Mononuclear cell (primary cell): ENCODE measurements around the gene ZNF519. TPM values are rescaled to one million over a fixed set of nuclear protein-coding genes. Genes with fewer than 3 reads are reported as not detected.
"Not testable (repeated sequence)": the region's sequence is repeated elsewhere in the genome, so short reads cannot be mapped to it uniquely, and the experiment has no call there.

ENCODE experiments used
- H3K27me3 ChIP-seq: 2 replicates; pipeline ENCODE4 v1.6.0; 2011; ENCODE audit warnings: low read length, control low read depth; ENCODE audit not compliant: insufficient read depth
- H3K4me1 ChIP-seq: 2 replicates; pipeline ENCODE4 v1.5.1; 2011; ENCODE audit warnings: mild to moderate bottlenecking, low read length, control low read depth; ENCODE audit not compliant: insufficient read depth
- H3K4me3 ChIP-seq: 2 replicates; pipeline ENCODE4 v1.5.1; 2011; ENCODE audit warnings: mild to moderate bottlenecking, low read length, moderate library complexity
- H3K9me3 ChIP-seq: 2 replicates; pipeline ENCODE4 v1.5.1; 2011; ENCODE audit warnings: low read depth, mild to moderate bottlenecking, control low read depth, low read length
- total RNA-seq: library from RNA; depleted of rRNA; stranded (reverse); fragments of >200 nt; gene quantifications from one replicate; pipeline ENCODE4 v1.2.3, GENCODE V29; 2012

The ZNF519 gene
- total RNA-seq, 1 donor: 6.9 TPM

DNA sequence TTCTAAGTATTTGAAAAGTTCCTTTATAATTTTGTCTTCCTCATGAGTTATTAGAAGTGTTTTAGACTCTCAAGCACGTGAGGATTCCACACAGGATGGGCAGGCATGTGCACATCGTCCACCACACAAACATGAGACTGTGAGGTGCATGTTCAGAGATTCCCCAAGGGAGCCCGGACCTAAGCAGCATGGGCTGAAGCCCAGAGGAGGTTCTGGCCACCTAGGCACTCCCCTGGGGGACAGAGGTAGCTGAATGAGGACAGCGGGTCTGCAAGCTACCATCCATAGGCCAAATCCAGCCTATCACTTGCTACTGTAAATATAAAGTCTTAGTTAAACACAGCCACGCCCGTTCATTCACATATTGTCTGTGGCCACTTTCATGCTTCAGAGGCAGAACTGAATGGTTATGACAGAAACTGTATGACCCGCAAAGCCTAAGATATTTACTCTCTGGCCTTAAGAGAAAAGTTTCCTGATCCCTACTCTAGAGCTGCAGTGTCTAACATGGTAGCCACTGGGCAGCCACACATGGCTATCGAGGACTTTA lies 19.4 kb upstream of the ZNF519 start:
- not testable (repeated sequence) for H3K9me3 ChIP-seq, H3K27me3 ChIP-seq, H3K4me3 ChIP-seq, H3K4me1 ChIP-seq

DNA sequence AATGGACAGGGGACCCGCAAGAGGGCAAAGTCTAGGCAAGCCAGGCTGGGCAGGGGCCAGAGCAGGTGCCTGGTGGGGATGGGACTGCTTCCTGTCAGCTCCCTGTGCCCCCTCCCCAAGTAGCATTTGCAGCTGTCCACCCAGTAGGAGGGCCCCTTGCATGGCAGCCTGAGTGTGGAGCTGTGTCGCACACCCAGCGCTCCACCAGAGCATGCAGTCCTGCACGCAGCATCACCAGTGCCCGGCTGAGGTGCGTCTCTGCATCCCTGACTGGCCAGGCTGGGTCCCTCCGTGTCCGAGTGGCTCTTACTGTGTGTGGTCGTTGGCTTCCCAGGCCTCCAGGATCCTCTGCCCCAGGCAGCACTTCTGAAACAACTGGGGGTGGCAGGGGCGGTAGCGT lies 18.5 kb upstream of the ZNF519 start:
- not testable (repeated sequence) for H3K4me3 ChIP-seq, H3K27me3 ChIP-seq, H3K4me1 ChIP-seq, H3K9me3 ChIP-seq

DNA sequence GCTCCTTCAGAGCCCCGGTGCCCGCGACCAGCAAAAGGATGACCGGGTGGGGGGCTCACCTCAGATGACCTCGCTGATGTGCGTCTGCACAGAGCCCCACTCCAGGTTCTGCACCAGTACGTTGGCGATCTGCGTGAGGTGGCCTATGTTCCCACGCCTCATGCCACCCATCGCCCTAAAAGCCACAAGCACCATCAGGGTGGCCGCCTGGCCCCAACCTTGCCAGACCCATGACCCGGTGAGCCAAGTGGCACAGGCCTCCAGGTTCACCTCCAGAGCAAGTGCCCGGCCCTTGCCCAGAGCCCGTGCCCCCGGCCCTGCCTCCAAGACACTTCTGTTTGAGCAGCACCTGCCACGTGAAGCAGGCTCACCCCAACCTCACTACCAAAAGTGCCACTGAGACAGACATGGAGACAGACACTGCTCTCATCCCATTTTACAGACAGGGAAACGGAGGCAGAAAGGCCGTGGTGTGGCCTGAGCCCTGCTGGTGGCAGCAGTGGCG lies 17.7 kb upstream of the ZNF519 start:
- not testable (repeated sequence) for H3K9me3 ChIP-seq, H3K4me1 ChIP-seq, H3K4me3 ChIP-seq, H3K27me3 ChIP-seq

DNA sequence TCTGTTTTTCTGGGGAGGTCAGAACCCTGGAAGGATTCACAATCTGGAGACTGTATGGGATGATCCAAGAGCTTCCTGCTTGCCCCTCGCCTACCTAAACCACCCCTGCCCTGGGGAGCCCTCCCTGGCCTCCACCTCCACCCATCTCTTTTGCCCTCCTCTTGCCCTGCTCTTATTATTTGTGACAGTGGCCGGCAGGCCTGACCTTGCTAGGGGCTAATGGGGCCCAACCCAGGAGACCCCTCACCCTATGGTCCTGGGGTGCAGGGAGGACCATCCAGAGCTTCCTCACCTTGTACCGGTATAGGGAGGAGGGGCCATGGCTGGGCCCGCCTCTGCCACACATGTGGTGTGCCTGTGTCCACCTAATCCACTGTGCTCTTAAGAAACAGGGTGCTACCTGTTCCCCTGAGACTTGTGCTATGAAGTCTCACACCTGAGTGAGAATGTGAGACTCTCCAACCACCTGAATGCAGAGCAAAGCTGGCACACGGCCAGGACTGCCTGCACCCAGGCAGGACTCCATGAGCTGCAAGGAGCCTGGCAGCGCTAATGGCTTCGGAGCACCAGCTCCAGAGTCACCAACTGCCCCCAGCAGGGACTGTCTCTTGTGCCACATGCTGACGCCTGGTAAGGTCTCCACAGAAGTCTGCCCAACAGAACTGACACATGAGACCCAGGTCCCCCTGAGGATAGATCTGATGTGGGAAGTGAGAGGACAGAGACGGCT lies 17.1 kb upstream of the ZNF519 start:
- H3K4me3 ChIP-seq, H3K27me3 ChIP-seq, H3K4me1 ChIP-seq, H3K9me3 ChIP-seq: not testable (repeated sequence)

DNA sequence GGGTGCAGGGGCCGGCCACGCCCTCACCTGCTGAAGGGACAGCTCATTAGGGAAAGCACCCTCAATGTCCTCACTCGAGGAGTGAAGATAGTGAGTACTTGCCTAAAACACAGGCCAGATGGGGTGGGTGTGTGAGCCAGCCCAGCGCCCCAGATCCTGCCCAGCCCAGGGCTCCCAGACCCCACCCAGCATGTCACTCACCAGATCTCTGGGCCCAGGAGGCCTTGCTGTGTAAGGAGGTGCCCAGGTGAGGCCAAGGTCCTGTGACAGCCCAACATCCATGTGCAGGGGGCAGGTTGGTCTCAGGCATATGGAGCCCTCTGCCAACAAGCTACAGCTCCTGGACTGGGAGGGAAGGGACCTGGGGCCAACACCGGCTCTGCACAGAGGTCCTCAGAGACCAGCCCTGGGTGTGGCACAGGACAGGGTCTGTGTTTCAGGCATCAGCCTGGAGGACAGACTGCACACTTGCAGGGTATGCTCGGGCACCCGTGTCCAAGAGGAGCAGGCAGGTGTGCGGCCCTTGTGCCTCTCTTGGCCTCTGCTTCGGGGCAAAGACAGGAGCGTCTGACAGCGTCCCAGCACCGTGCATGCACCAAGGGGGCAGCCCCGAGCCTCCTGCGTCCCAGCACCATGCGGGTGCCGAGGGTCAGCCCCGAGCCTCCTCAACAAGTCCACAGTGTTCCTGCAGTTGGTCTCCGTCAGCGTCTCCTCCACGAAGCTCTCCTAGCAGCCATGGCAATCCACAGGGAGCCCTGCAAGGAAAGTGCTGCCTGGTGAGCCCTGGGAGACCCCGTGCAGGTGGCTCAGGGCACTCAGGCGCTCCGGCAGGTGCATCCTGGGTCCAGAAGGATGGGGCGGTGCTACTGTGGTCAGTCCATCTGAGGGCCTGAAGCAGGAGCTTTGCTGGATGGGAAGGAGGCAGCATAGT lies 16.0 kb upstream of the ZNF519 start:
- H3K9me3 ChIP-seq, H3K4me1 ChIP-seq, H3K27me3 ChIP-seq, H3K4me3 ChIP-seq: not testable (repeated sequence)

DNA sequence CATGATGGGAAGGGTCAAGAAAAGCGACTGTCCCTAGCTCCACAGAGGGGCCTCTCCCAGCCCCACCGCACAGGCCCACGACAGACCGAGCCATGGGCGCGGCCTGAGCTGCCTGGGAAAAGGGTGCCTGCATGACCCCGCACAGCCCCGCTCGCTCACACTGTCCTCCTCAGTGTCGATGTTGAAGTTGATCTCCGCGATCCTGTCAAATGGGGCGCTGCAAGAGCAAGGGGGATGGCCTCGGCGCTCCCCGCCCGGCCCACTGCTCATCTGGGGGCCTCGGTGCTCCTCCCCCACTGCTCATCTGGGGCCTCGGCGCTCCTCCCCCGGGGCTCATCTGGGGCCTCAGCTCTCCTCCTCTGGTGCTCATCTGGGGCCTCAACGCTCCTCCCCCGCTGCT lies 14.5 kb upstream of the ZNF519 start:
- H3K9me3 ChIP-seq, H3K4me1 ChIP-seq: not testable (repeated sequence)

DNA sequence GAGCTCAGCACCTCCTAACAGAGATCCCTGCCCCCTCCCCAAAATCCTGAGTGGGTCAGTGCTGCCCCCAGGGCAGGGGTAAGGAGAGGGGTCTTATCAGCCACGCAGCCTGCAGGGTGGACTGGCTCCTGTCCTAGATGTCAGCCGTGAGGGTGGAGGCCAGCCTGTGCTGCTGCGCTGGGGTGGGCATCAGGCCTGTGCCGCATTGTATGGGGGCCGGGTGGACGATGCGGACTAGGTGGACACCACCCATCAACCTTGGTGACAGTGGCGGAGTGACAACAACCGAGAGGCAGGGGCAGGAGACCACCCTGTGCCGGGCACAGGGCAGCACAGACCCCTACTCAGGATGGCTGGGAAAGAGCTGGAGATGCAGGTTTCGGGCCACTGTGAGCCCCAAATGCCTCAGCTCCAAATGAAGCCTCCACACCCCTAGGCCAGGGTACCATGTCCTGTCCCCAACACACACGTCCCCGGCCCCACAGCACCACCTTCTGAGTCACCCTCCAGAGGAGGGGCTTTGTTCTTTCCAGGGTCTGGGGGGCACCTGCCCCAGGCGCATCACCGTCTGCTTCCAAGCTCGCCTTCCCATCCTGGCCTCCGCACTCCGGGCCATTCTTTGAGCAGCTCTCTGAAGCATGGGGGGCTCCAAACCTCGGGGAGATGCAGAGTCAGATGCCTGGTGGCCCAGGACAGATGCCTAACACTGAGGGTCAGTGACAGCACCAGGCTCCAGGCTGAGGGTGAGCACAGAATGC lies 13.5 kb upstream of the ZNF519 start:
- not testable (repeated sequence) for H3K9me3 ChIP-seq, H3K4me3 ChIP-seq, H3K4me1 ChIP-seq, H3K27me3 ChIP-seq

More for the DNA sequence above, 14.5 kb upstream of the ZNF519 start:
- not testable (repeated sequence) for H3K27me3 ChIP-seq, H3K4me3 ChIP-seq

DNA sequence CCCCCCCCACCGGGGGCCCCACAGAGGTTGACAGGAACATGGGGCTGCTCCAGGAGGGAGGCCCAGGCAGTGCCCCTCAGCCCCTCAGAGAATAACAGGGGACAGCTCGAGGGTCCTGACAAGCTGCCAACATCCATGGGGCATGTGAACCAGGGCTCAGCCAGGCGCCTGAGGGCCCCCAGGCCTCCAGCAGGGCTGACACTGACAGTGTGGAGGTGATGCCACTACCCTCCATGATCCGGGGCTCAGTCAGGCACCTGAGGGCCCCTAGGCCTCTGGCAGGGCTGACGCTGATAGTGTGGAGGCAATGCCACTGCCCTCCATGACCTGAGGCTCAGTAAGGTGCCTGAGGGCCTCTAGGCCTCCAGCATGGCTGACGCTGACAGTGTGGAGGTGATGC lies 12.8 kb upstream of the ZNF519 start:
- H3K4me1 ChIP-seq, H3K9me3 ChIP-seq, H3K4me3 ChIP-seq, H3K27me3 ChIP-seq: not testable (repeated sequence)

DNA sequence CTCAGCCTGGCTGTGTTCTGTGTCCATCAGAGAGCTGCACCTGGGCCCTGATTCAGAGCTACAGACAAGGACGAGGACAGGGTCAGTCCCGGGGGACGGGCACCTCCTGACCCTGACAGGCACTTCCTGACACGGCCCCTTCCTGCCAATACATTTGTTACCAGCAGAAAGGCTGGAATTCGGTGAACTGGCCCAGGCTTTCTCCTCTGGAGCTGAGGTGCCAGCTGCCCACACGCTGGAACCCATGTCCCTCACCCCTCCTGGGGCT lies 12.3 kb upstream of the ZNF519 start:
- H3K4me1 ChIP-seq: no peaks in the 10 kb centered on the region
- no peak overlapping the region for H3K4me3 ChIP-seq
- no peaks in the 10 kb centered on the region for H3K27me3 ChIP-seq
- no peaks in the 10 kb centered on the region for H3K9me3 ChIP-seq

DNA sequence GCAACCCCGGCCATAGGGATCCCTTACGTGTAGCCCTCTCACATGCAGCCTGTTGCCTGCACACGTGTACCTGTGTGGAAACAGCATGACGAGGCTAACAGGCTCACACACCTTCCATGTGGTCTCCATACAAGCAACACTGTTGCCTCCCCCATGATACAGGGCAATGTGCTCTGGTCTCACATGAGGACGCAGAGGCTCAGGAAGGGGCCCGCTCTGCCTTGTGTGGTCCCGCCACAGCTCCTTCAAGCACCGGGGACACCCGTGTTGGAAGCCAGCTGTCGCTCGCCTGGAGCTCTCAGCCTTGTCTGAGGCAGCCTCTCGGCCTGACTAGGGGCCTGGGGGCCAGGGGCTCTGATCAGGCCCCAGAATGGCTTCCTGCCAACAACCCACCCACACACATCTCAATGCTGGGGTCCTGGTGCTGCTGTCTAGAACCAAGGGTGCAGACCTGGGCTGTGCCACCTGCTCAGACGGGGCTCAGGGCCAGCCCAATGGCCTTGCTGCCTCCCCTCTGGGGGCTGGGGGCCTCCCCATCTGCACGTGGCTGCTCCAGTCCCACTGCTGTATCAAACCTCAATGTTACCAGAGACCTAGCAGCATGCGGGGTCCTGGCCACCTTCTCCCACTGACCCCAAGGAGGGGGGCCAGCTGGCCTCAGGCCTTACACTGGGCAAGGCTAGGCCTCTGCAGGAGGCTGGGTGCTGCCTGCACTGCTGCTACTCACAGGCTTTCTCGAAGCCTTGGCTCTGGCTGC lies 11.8 kb upstream of the ZNF519 start:
- H3K4me1 ChIP-seq, H3K4me3 ChIP-seq, H3K9me3 ChIP-seq, H3K27me3 ChIP-seq: not testable (repeated sequence)

DNA sequence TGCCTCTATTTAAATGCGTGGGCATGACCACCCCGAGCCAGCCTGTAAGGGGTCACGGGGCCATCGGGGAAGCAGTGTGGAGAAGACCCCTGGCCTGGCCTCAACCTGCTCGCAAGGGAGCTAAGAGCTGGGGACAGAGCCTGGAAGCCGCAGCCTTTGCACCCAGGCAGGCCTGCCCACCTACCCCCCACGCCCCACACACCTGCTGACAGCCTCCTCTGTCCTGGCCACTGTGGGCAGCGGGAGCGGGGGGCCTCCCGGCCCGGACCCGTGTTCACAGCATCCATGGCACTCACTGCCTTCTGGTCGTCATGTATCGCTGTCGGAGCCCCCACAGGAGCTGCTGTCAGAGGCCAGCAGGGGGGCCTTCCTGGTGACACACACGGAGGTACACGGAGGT lies 11.2 kb upstream of the ZNF519 start:
- not testable (repeated sequence) for H3K4me1 ChIP-seq, H3K4me3 ChIP-seq, H3K9me3 ChIP-seq, H3K27me3 ChIP-seq

DNA sequence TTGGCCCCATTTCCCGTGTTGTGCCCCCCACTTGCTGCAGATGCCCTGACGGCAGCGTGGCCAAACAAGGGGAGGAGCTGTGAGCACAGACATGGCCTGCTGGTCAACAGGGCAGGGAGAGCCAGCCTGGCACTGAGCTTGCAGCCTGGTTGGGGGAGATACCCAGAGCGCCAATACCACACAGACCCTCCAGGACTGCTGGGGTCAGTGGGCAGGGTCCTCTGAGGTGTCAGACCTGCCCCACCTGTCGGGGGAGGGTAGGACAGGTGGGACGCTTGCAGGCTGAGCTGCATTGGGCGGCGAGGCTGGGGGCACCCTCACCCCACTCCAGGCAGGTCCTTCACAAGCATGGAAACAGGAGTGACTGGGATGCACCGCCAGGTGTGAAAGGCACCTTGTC lies 9.9 kb upstream of the ZNF519 start:
- not testable (repeated sequence) for H3K9me3 ChIP-seq, H3K27me3 ChIP-seq, H3K4me1 ChIP-seq, H3K4me3 ChIP-seq

DNA sequence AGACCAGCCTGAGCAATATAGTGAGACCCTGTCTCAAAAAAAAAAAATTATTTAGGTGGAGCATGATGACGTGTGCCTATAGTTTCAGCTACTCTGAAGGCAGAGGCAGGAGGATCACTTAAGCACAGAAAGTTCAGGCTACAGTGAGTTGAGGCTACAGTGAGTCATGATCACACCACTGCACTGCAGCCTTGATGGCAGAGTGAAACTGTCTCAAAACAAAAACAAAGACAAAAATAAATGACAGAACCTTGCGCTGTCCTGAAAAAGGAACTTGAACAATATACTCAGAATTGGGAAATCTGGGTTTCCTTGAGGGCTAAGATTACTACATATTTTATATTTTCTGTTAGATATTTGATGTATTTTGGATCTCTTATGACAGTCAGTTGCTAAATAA lies 7.3 kb upstream of the ZNF519 start:
- H3K27me3 ChIP-seq, H3K9me3 ChIP-seq, H3K4me1 ChIP-seq, H3K4me3 ChIP-seq: not testable (repeated sequence)

DNA sequence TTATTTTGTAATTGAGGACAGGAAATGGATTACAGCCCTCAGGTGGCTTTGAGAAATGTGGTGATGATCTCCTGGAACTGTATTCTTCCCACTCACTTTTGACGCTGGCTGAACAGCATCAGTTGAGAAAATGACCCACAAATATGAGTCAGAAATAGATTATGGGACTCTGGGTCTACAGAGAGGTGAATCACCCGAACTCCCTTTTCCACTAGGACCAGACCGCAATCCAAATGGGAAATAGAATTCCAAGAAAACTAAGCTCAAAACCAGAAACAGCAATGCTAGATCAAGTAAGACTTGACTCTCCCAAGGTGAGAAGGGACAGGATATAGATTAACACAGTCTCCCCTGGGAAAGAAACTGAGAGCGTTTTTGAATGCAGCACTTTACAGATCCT lies 5.7 kb upstream of the ZNF519 start:
- H3K4me1 ChIP-seq, H3K4me3 ChIP-seq, H3K9me3 ChIP-seq, H3K27me3 ChIP-seq: not testable (repeated sequence)
